Keratinocyte (primary cell): ENCODE measurements around the gene GFOD1. TPM values are rescaled to one million over a fixed set of nuclear protein-coding genes. Genes with fewer than 3 reads are reported as not detected.
"Not testable (repeated sequence)": the region's sequence is repeated elsewhere in the genome, so short reads cannot be mapped to it uniquely, and the experiment has no call there.

ENCODE experiments used
- DNase-seq: peaks from one replicate; pipeline ENCODE4 v3.0.0-alpha.2; 2011; ENCODE audit warnings: low read depth, missing footprints, low spot score
- FAIRE-seq: peaks from 2 replicates; lab custom pipeline; 2011; peaks lifted over from hg19 to GRCh38; lab: Jason Lieb, UNC
- H2AFZ ChIP-seq: 2 replicates; pipeline ENCODE4 v1.6.0; 2012; ENCODE audit warnings: low read length, control low read depth, inconsistent platforms; ENCODE audit not compliant: control insufficient read depth
- H3K27ac ChIP-seq: 2 replicates; pipeline ENCODE4 v1.5.1; 2011; ENCODE audit warnings: low read length; ENCODE audit not compliant: control insufficient read depth, insufficient read depth
- H3K27me3 ChIP-seq: 3 replicates; pipeline ENCODE4 v1.6.0; 2011; ENCODE audit warnings: low read length; ENCODE audit not compliant: control insufficient read depth, insufficient read depth; ENCODE audit errors: extremely low read depth
- H3K36me3 ChIP-seq, 2 experiments: 2 replicates in 1 of 2; 3 replicates in 1 of 2; pipeline ENCODE4 v1.5.1; 2011; ENCODE audit warnings: low read length in 2 of 2, mild to moderate bottlenecking in 1 of 2; ENCODE audit not compliant: control insufficient read depth in 2 of 2, insufficient read depth in 2 of 2; ENCODE audit errors: extremely low read depth in 1 of 2
- H3K4me1 ChIP-seq: 3 replicates; pipeline ENCODE4 v1.5.1; 2011; ENCODE audit warnings: low read length; ENCODE audit not compliant: control insufficient read depth, insufficient read depth; ENCODE audit errors: extremely low read depth
- H3K4me2 ChIP-seq: 3 replicates; pipeline ENCODE4 v1.6.0; 2011; ENCODE audit warnings: low read depth, low read length; ENCODE audit not compliant: control insufficient read depth, insufficient read depth; ENCODE audit errors: extremely low read depth
- H3K4me3 ChIP-seq, 3 experiments: fragments of 200-600 bp in 1 of 3; sonication (generic) in 1 of 3; 2 replicates in 2 of 3; 3 replicates in 1 of 3; pipeline ENCODE4 v1.5.1; 2011 to 2016; ENCODE audit warnings: low read length in 3 of 3, mild to moderate bottlenecking in 3 of 3, control low read depth in 2 of 3, inconsistent platforms in 1 of 3, low read depth in 1 of 3, mixed read lengths in 1 of 3, mixed run types in 1 of 3, moderate library complexity in 1 of 3; ENCODE audit not compliant: control insufficient read depth in 2 of 3, insufficient read depth in 2 of 3; ENCODE audit errors: extremely low read depth in 1 of 3
- H3K79me2 ChIP-seq: 2 replicates; pipeline ENCODE4 v1.6.0; 2012; ENCODE audit warnings: low read length; ENCODE audit not compliant: control insufficient read depth, insufficient read depth
- H3K9ac ChIP-seq: 3 replicates; pipeline ENCODE4 v1.6.0; 2011; ENCODE audit warnings: low read length; ENCODE audit not compliant: control insufficient read depth, insufficient read depth; ENCODE audit errors: extremely low read depth
- H3K9me1 ChIP-seq: 3 replicates; pipeline ENCODE4 v1.6.0; 2011; ENCODE audit warnings: low read length; ENCODE audit not compliant: control insufficient read depth, insufficient read depth; ENCODE audit errors: extremely low read depth
- H3K9me3 ChIP-seq: 2 replicates; pipeline ENCODE4 v1.5.1; 2012; ENCODE audit warnings: low read depth, low read length; ENCODE audit not compliant: control insufficient read depth
- H4K20me1 ChIP-seq: 3 replicates; pipeline ENCODE4 v1.6.0; 2011; ENCODE audit warnings: low read length; ENCODE audit not compliant: control insufficient read depth, insufficient read depth; ENCODE audit errors: extremely low read depth
- EZH2 ChIP-seq: IDR thresholded peaks from one replicate; pipeline ENCODE4 v1.6.1; 2012; ENCODE audit warnings: inconsistent platforms, mild to moderate bottlenecking, low read length, moderate library complexity
- dilution Hi-C: fragments of 300-500 bp; cut with MboI; formaldehyde crosslinking; loops from one replicate; pipeline ENCODE4 v1.7.0; 2020; ENCODE audit warnings: low sequenced_read_pairs; ENCODE audit not compliant: extremely low pct_ligation_motif_present
- polyA plus RNA-seq, 5 experiments: library from polyadenylated mRNA; depleted of rRNA in 3 of 5; stranded (reverse) in 3 of 5; stranded (forward) in 1 of 5; unstranded in 1 of 5; fragments of >200 nt; gene quantifications; 1 replicate in 1 of 5; 2 replicates in 3 of 5; 3 replicates in 1 of 5; pipeline versions ENCODE4 v1.2.1 to v1.2.3, GENCODE V29; 2011 to 2012; ENCODE audit warnings: missing spikeins in 2 of 5, low read depth in 1 of 5, low replicate concordance in 1 of 5
- TF ChIP-seq, protein P1 (sequence below), 3 experiments: IDR thresholded peaks in 1 of 3; conservative IDR thresholded peaks in 1 of 3; optimal IDR thresholded peaks in 1 of 3; 2 replicates in 2 of 3; 3 replicates in 1 of 3; pipeline versions ENCODE3 to v1.5.1; 2011; ENCODE audit warnings: low read length in 3 of 3, mild to moderate bottlenecking in 3 of 3, moderate library complexity in 2 of 3, control low read depth in 1 of 3, inconsistent platforms in 1 of 3; ENCODE audit not compliant: insufficient read depth in 2 of 3; ENCODE audit errors: extremely low read depth in 1 of 3

Gene GFOD1
- polyA plus RNA-seq, 1 donor (not counting 4 experiments of a cell fraction or from before 2014, with no cell fraction given), result 7.2 TPM

- Histone ChIP-seq H3K79me2 (peaks cover 33% of the 10 kb centered on the region), H3K36me3 (no peaks in the 10 kb centered on the region), H2AFZ (no peak overlapping the region), H3K4me3 (no peak overlapping the region), H3K27ac (no peak overlapping the region), H3K9ac (no peak overlapping the region), H3K4me2 (no peak overlapping the region), H3K4me1 (no peaks in the 10 kb centered on the region), H3K9me3 (no peaks in the 10 kb centered on the region), H4K20me1 (no peaks in the 10 kb centered on the region), H3K9me1 (no peaks in the 10 kb centered on the region), H3K27me3 (no peaks in the 10 kb centered on the region)
- dilution Hi-C loops, result no loop called here
- TF ChIP-seq EZH2, result no peak
- TF ChIP-seq, protein P1, sequence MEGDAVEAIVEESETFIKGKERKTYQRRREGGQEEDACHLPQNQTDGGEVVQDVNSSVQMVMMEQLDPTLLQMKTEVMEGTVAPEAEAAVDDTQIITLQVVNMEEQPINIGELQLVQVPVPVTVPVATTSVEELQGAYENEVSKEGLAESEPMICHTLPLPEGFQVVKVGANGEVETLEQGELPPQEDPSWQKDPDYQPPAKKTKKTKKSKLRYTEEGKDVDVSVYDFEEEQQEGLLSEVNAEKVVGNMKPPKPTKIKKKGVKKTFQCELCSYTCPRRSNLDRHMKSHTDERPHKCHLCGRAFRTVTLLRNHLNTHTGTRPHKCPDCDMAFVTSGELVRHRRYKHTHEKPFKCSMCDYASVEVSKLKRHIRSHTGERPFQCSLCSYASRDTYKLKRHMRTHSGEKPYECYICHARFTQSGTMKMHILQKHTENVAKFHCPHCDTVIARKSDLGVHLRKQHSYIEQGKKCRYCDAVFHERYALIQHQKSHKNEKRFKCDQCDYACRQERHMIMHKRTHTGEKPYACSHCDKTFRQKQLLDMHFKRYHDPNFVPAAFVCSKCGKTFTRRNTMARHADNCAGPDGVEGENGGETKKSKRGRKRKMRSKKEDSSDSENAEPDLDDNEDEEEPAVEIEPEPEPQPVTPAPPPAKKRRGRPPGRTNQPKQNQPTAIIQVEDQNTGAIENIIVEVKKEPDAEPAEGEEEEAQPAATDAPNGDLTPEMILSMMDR (optimal IDR thresholded peaks at IDR 0.05 in 1 of 3, IDR thresholded peaks at IDR 0.05 in 1 of 3, conservative IDR thresholded peaks at IDR 0.05 in 1 of 3; ENCODE audit: extremely low read depth in 1 of 3, insufficient read depth in 2 of 3, low read length in 3 of 3), result no peak
- FAIRE-seq (no peak), DNase-seq (no peak)
These were observed 51.7 kb downstream of the GFOD1 start for GRCh38 chr6:13435477-13436246.

DNA sequence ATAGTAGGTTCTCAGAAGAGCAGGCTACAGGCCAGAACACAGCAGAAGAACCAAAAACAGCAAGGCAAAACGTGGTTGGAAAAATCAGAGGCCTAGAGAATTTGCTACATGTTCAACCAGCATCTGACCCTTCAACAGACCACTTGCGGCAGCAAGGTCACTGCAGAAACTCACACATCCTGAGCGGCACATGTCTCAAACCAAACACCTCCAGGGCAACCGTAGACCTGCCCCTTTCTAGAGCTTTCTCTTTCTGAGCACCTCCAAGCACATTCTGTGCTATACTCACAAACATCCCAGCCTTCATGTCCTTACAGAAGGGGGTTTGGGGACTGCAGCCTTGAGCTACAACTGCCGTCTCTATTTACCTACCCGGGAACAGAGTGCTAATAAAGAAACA is 52.6 kb downstream of the GFOD1 start:
- Histone ChIP-seq H3K79me2 (peaks cover 36% of the 10 kb centered on the region), H3K9me1 (no peaks in the 10 kb centered on the region), H2AFZ (no peak overlapping the region), H3K4me1 (no peaks in the 10 kb centered on the region), H3K4me2 (no peak overlapping the region), H4K20me1 (no peaks in the 10 kb centered on the region), H3K27me3 (no peaks in the 10 kb centered on the region), H3K36me3 (no peaks in the 10 kb centered on the region), H3K9me3 (no peaks in the 10 kb centered on the region), H3K4me3 (no peak overlapping the region), H3K27ac (no peak overlapping the region), H3K9ac (no peak overlapping the region)
- DNase-seq, result no peak
- FAIRE-seq, result no peak
- dilution Hi-C loops, result no loop called here
- TF ChIP-seq EZH2, result no peak
- TF ChIP-seq, protein P1 (optimal IDR thresholded peaks at IDR 0.05 in 1 of 3, IDR thresholded peaks at IDR 0.05 in 1 of 3, conservative IDR thresholded peaks at IDR 0.05 in 1 of 3; ENCODE audit: extremely low read depth in 1 of 3, insufficient read depth in 2 of 3, low read length in 3 of 3), result no peak

DNA sequence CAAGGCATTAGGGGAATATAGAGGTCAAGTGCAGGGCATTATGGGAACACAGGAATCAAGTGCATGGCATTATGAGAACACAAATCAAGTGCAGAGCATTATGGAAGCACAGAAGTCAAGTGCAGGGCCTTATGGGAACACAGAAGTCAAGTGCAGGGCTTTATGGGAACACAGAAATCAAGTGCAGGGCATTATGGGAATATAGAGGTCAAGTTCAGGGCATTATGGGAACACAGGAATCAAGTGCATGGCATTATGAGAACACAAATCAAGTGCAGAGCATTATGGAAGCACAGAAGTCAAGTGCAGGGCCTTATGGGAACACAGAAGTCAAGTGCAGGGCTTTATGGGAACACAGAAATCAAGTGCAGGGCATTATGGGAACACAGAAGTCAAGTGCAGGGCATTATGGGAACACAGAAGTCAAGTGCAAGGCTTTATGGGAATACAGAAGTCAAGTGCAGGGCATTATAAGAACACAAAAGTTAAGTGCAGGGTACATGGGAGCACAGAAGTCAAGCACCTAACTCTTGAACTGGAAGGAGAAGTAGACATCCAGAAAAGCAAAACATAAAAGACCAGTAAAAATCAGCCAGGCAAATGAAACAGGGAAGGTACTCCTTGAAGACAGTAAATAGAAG is 53.1 kb downstream of the GFOD1 start:
- H2AFZ ChIP-seq, H3K36me3 ChIP-seq, H3K9me1 ChIP-seq, H3K4me1 ChIP-seq, H3K4me3 ChIP-seq, H3K27me3 ChIP-seq, H3K9me3 ChIP-seq, H4K20me1 ChIP-seq, DNase-seq, H3K9ac ChIP-seq, H3K4me2 ChIP-seq, dilution Hi-C loops, H3K27ac ChIP-seq: not testable (repeated sequence)
- peak; percentile 69 for FAIRE-seq
- H3K79me2 ChIP-seq, result peaks cover 37% of the 10 kb centered on the region
